H1 (cell line): ENCODE measurements around the gene CXCR4. TPM values are rescaled to one million over a fixed set of nuclear protein-coding genes. Genes with fewer than 3 reads are reported as not detected.

Experiments
- ATF3 ChIP-seq: IDR thresholded peaks from 2 replicates; pipeline ENCODE4 v1.6.1; 2011; ENCODE audit warnings: low read depth, mild to moderate bottlenecking, low read length; ENCODE audit not compliant: insufficient read depth
- CHD2 ChIP-seq: IDR thresholded peaks from 2 replicates; pipeline ENCODE4 v1.6.1; 2012; ENCODE audit warnings: low read length, improper control_type of control experiment
- POLR2AphosphoS5 ChIP-seq: IDR thresholded peaks from 2 replicates; pipeline ENCODE4 v1.6.1; 2011; ENCODE audit warnings: low read depth, low read length
- POU5F1 ChIP-seq: IDR thresholded peaks from 2 replicates; pipeline ENCODE4 v1.6.1; 2011; ENCODE audit warnings: low read depth, mild to moderate bottlenecking, low read length, moderate library complexity
- polyA plus RNA-seq, 7 experiments: library from polyadenylated mRNA; depleted of rRNA in 3 of 7; stranded (reverse) in 5 of 7; unstranded in 2 of 7; fragments of >200 nt in 5 of 7; fragments of 200-250 nt in 2 of 7; gene quantifications; 1 replicate in 5 of 7; 2 replicates in 1 of 7; 4 replicates in 1 of 7; pipeline versions ENCODE4 v1.2.1 to v1.2.3, GENCODE V29; 2011 to 2013; ENCODE audit warnings: missing spikeins in 2 of 7, mixed read lengths in 2 of 7
- total RNA-seq: library from RNA; stranded (reverse); fragmentation: NEBNext Ultra II Directional; extraction: Animal tissue kit (Norgen Biotek cat#: 25700); gene quantifications from 2 replicates; pipeline ENCODE4 v1.2.1, GENCODE V29; 2021

The CXCR4 gene
- total and polyA plus RNA-seq, 2 of the 8 experiments (the other 6 are each of a cell fraction or from before 2014, with no cell fraction given) = 1.8 to 2.8 TPM

GRCh38 chr2:136110526-136110925 lies 7.4 kb downstream of the CXCR4 start (continued):
- TF ChIP-seq ATF3 (no peak), POU5F1 (no peak), CHD2 (no peak), POLR2AphosphoS5 (no peak)
